WTC11 (cell line): Measurements from ENCODE around the gene ELFN1. TPM values are rescaled to one million over a fixed set of nuclear protein-coding genes. Genes with fewer than 3 reads are reported as not detected.

ENCODE experiments used
- ATAC-seq: fragments of 200-7000 bp; cut with Tn5 transposase; 2 replicates; pipeline ENCODE4 v1.10.0; 2021; ENCODE audit warnings: mild to moderate bottlenecking, moderate library complexity
- CTCF ChIA-PET: fragments of 300-600 bp; sonication (Branson Sonifier 250); formaldehyde crosslinking; loops from one replicate; lab custom pipeline; 2021; ENCODE audit warnings: antibody characterized with exemption; lab: Charles Lee
- POLR2A ChIA-PET: fragments of 350-600 bp; sonication (Branson Sonifier 250); formaldehyde crosslinking; loops from one replicate; lab custom pipeline; 2021; ENCODE audit warnings: antibody characterized with exemption; lab: Charles Lee
- DNase-seq: peaks from one replicate; pipeline ENCODE4 v3.0.0; 2021; ENCODE audit warnings: low spot score
- H3K27ac Mint-ChIP-seq: 2 replicates; pipeline ENCODE4 v1.8.0; 2021; ENCODE audit warnings: mixed read lengths
- H3K27me3 Mint-ChIP-seq: 2 replicates; pipeline ENCODE4 v1.8.0; 2021; ENCODE audit warnings: low read depth, mild to moderate bottlenecking, moderate library complexity, mixed read lengths
- H3K36me3 Mint-ChIP-seq: 2 replicates; pipeline ENCODE4 v1.8.0; 2021; ENCODE audit warnings: mixed read lengths
- H3K4me1 Mint-ChIP-seq: 2 replicates; pipeline ENCODE4 v1.8.0; 2022; ENCODE audit warnings: mixed read lengths
- H3K4me3 Mint-ChIP-seq: 2 replicates; pipeline ENCODE4 v1.8.0; 2021; ENCODE audit warnings: mild to moderate bottlenecking, moderate library complexity, mixed read lengths
- H3K9me3 Mint-ChIP-seq: 2 replicates; pipeline ENCODE4 v1.8.0; 2021; ENCODE audit warnings: mixed read lengths
- CBFB ChIP-seq: sonication (generic); formaldehyde crosslinking; IDR thresholded peaks from 2 replicates; pipeline ENCODE4 v1.8.1; 2022; ENCODE audit warnings: mild to moderate bottlenecking, low read depth, missing genetic modification reagents
- EMX1 ChIP-seq: fragments of 250-450 bp; sonication (Bioruptor Pico); IDR thresholded peaks from 2 replicates; pipeline ENCODE4 v1.8.0; 2021; ENCODE audit warnings: mild to moderate bottlenecking
- ETV6 ChIP-seq: sonication (generic); formaldehyde crosslinking; IDR thresholded peaks from 2 replicates; pipeline ENCODE4 v1.8.1; 2022; ENCODE audit warnings: mild to moderate bottlenecking, missing genetic modification reagents
- GRHL2 ChIP-seq: fragments of 250-450 bp; sonication (Bioruptor Pico); IDR thresholded peaks from 2 replicates; pipeline ENCODE4 v1.8.0; 2022; ENCODE audit warnings: mild to moderate bottlenecking, moderate library complexity; ENCODE audit not compliant: insufficient replicate concordance, severe bottlenecking
- RORB ChIP-seq: fragments of 250-450 bp; sonication (Bioruptor Pico); IDR thresholded peaks from 2 replicates; pipeline ENCODE4 v1.9.0; 2021; ENCODE audit warnings: mild to moderate bottlenecking
- SMAD3 ChIP-seq: sonication (generic); formaldehyde crosslinking; IDR thresholded peaks from 2 replicates; pipeline ENCODE4 v1.8.0; 2022; ENCODE audit warnings: missing genetic modification reagents, mild to moderate bottlenecking, borderline replicate concordance
- TEAD1 ChIP-seq: sonication (generic); formaldehyde crosslinking; IDR thresholded peaks from 2 replicates; pipeline ENCODE4 v1.8.0; 2022; ENCODE audit warnings: mild to moderate bottlenecking, missing genetic modification reagents
- ZBTB21 ChIP-seq: sonication (generic); formaldehyde crosslinking; IDR thresholded peaks from 2 replicates; pipeline ENCODE4 v1.8.1; 2023; ENCODE audit warnings: mild to moderate bottlenecking, missing genetic modification reagents, borderline replicate concordance
- ZNF121 ChIP-seq: sonication (generic); formaldehyde crosslinking; IDR thresholded peaks from 2 replicates; pipeline ENCODE4 v1.8.0; 2023; ENCODE audit warnings: missing genetic modification reagents
- ZNF263 ChIP-seq: sonication (generic); formaldehyde crosslinking; IDR thresholded peaks from 2 replicates; pipeline ENCODE4 v1.8.1; 2022; ENCODE audit warnings: low read depth, mild to moderate bottlenecking, moderate library complexity, missing genetic modification reagents
- ZNF396 ChIP-seq: fragments of 250-450 bp; sonication (Bioruptor Pico); IDR thresholded peaks from 2 replicates; pipeline ENCODE4 v1.8.0; 2021; ENCODE audit warnings: mild to moderate bottlenecking, moderate library complexity, borderline replicate concordance
- ZNF416 ChIP-seq: fragments of 250-450 bp; sonication (Bioruptor Pico); IDR thresholded peaks from 2 replicates; pipeline ENCODE4 v1.9.0; 2021; ENCODE audit warnings: mild to moderate bottlenecking, inconsistent platforms
- total RNA-seq: library from RNA; stranded (reverse); gene quantifications from 3 replicates; pipeline ENCODE4 v1.2.3, GENCODE V29; 2021
- TF ChIP-seq, protein P1 (sequence below): fragments of 200-600 bp; IDR thresholded peaks from 2 replicates; pipeline ENCODE4 v1.8.0; 2022; ENCODE audit warnings: antibody characterized with exemption
- TF ChIP-seq, protein P2 (sequence below): fragments of 250-450 bp; sonication (Bioruptor Pico); IDR thresholded peaks from 2 replicates; pipeline ENCODE4 v1.9.0; 2021; ENCODE audit warnings: mild to moderate bottlenecking
- TF ChIP-seq, protein P3 (sequence below): sonication (generic); formaldehyde crosslinking; IDR thresholded peaks from 2 replicates; pipeline ENCODE4 v1.8.0; 2022; ENCODE audit warnings: mild to moderate bottlenecking, missing genetic modification reagents
- TF ChIP-seq, protein P4 (sequence below): fragments of 250-450 bp; sonication (Bioruptor Pico); conservative IDR thresholded peaks from 2 replicates; pipeline ENCODE4 v1.9.0; 2021; ENCODE audit warnings: mild to moderate bottlenecking
- TF ChIP-seq, protein P5 (sequence below): sonication (generic); formaldehyde crosslinking; conservative IDR thresholded peaks from 2 replicates; pipeline ENCODE4 v1.8.1; 2023; ENCODE audit warnings: mild to moderate bottlenecking, low read depth, missing genetic modification reagents, moderate library complexity
- TF ChIP-seq, protein P6 (sequence below): sonication (generic); formaldehyde crosslinking; IDR thresholded peaks from 2 replicates; pipeline ENCODE4 v1.8.0; 2023; ENCODE audit warnings: missing genetic modification reagents
- TF ChIP-seq, protein P7 (sequence below): sonication (generic); formaldehyde crosslinking; IDR thresholded peaks from 2 replicates; pipeline ENCODE4 v1.8.1; 2023; ENCODE audit warnings: mild to moderate bottlenecking, missing genetic modification reagents, moderate library complexity
- TF ChIP-seq, protein P8 (sequence below): fragments of 250-450 bp; sonication (Bioruptor Pico); IDR thresholded peaks from 2 replicates; pipeline ENCODE4 v2.1.2; 2022; ENCODE audit warnings: mild to moderate bottlenecking, moderate library complexity

Gene ELFN1
- total RNA-seq, 1 experiment from 2014 or later, result 4.6 TPM

DNA sequence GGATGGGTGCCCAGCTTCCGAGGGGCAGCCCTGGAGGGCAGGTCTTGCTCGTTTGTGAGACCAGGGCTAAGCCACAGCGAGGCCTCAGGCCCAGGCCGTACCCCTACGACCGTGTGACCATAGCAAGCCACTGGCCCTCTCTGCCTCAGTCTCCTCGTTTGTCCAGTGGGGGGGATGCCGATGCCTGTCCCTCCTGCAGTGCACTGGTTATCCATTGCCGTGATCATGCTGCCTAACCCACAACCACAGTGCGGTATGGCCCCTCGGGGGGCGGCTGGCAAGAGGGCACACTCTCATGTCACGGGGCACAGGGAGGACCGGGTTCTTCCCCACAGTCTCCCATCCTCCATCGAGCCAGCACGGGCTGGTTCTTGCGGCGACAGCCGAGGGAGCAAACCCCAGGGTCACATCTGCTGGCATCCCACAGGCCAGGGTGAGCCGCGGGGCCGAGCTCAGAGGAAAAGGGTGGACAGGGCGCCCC, 80.5 kb downstream of the ELFN1 start (continued):
- TF ChIP-seq, protein P1, sequence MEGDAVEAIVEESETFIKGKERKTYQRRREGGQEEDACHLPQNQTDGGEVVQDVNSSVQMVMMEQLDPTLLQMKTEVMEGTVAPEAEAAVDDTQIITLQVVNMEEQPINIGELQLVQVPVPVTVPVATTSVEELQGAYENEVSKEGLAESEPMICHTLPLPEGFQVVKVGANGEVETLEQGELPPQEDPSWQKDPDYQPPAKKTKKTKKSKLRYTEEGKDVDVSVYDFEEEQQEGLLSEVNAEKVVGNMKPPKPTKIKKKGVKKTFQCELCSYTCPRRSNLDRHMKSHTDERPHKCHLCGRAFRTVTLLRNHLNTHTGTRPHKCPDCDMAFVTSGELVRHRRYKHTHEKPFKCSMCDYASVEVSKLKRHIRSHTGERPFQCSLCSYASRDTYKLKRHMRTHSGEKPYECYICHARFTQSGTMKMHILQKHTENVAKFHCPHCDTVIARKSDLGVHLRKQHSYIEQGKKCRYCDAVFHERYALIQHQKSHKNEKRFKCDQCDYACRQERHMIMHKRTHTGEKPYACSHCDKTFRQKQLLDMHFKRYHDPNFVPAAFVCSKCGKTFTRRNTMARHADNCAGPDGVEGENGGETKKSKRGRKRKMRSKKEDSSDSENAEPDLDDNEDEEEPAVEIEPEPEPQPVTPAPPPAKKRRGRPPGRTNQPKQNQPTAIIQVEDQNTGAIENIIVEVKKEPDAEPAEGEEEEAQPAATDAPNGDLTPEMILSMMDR, result no peak
- TF ChIP-seq, protein P2, sequence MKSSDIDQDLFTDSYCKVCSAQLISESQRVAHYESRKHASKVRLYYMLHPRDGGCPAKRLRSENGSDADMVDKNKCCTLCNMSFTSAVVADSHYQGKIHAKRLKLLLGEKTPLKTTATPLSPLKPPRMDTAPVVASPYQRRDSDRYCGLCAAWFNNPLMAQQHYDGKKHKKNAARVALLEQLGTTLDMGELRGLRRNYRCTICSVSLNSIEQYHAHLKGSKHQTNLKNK (CRISPR knock-in tag), result no peak
- TF ChIP-seq, protein P3, sequence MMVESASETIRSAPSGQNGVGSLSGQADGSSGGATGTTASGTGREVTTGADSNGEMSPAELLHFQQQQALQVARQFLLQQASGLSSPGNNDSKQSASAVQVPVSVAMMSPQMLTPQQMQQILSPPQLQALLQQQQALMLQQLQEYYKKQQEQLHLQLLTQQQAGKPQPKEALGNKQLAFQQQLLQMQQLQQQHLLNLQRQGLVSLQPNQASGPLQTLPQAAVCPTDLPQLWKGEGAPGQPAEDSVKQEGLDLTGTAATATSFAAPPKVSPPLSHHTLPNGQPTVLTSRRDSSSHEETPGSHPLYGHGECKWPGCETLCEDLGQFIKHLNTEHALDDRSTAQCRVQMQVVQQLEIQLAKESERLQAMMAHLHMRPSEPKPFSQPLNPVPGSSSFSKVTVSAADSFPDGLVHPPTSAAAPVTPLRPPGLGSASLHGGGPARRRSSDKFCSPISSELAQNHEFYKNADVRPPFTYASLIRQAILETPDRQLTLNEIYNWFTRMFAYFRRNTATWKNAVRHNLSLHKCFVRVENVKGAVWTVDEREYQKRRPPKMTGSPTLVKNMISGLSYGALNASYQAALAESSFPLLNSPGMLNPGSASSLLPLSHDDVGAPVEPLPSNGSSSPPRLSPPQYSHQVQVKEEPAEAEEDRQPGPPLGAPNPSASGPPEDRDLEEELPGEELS, result no peak
- TF ChIP-seq RORB (CRISPR knock-in tag), result no peak
- TF ChIP-seq EMX1 (CRISPR knock-in tag), result no peak
- TF ChIP-seq ZNF263 (CRISPR knock-in tag), result no peak

DNA sequence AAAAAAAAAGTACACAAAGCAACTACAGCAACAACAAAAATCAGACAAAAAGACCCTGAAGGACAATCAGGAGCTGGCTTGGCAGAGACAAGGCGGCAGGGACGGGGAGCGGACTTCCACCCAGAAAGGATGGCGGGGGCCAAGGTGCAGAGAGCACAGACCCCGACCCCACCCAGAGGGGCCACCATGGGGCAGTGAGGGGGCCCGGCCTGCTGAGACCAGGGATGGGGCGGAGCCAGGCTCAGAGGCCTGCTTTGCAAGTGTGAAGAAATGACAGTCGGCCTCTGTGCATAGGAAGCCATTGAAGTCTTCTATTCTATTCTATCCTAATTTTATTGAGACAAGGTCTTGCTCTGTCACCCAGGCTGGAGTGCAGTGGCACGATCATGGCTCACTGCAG, 82.0 kb downstream of the ELFN1 start:
- Mint-ChIP-seq H3K36me3 (no peaks in the 10 kb centered on the region), H3K4me3 (no peak overlapping the region), H3K9me3 (no peaks in the 10 kb centered on the region), H3K4me1 (peaks cover 21% of the 10 kb centered on the region), H3K27ac (no peak overlapping the region), H3K27me3 (peaks cover 16% of the 10 kb centered on the region)
- ChIA-PET CTCF (no interaction called here), POLR2A (no interaction called here)
- DNase-seq (no peak), ATAC-seq (no peak)
- no peak for TF ChIP-seq ETV6 (CRISPR knock-in tag)
- no peak for TF ChIP-seq TEAD1
- TF ChIP-seq ZBTB21 (CRISPR knock-in tag), result no peak
- no peak for TF ChIP-seq CBFB (CRISPR knock-in tag)
- no peak for TF ChIP-seq SMAD3 (CRISPR knock-in tag)
- TF ChIP-seq ZNF396, result no peak
- TF ChIP-seq, protein P4, sequence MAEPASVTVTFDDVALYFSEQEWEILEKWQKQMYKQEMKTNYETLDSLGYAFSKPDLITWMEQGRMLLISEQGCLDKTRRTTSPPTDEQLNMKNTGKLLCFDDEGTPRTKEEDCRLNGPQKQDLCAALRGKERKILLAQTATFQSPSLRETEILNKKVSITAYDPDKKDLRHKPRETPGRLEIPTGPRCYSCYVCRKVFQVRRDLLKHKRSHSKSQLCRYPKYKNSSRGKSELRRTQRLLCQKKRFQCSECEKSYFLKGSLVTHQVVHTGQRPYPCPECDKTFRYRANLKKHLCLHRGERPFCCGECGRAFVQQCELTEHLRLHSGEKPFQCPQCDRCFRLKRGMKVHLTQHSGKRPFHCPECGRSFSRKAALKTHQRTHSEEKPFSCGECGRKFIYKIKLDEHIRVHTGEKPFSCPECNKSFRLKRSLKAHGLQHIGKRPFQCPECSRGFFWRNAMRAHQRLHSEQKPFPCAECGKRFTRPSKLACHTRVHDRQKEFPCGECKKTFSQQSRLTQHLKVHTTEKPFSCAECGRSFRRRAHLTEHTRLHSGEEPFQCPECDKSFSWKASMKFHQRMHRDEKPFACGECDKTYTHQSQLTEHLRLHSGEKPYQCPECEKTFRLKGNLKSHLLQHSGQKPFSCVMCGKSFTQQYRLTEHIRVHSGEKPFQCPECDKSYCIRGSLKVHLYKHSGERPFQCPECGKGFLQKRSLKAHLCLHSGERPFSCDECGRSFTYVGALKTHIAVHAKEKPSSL (CRISPR knock-in tag), result no peak
- TF ChIP-seq, protein P5, sequence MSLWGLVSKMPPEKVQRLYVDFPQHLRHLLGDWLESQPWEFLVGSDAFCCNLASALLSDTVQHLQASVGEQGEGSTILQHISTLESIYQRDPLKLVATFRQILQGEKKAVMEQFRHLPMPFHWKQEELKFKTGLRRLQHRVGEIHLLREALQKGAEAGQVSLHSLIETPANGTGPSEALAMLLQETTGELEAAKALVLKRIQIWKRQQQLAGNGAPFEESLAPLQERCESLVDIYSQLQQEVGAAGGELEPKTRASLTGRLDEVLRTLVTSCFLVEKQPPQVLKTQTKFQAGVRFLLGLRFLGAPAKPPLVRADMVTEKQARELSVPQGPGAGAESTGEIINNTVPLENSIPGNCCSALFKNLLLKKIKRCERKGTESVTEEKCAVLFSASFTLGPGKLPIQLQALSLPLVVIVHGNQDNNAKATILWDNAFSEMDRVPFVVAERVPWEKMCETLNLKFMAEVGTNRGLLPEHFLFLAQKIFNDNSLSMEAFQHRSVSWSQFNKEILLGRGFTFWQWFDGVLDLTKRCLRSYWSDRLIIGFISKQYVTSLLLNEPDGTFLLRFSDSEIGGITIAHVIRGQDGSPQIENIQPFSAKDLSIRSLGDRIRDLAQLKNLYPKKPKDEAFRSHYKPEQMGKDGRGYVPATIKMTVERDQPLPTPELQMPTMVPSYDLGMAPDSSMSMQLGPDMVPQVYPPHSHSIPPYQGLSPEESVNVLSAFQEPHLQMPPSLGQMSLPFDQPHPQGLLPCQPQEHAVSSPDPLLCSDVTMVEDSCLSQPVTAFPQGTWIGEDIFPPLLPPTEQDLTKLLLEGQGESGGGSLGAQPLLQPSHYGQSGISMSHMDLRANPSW (CRISPR knock-in tag), result no peak
- TF ChIP-seq, protein P6, sequence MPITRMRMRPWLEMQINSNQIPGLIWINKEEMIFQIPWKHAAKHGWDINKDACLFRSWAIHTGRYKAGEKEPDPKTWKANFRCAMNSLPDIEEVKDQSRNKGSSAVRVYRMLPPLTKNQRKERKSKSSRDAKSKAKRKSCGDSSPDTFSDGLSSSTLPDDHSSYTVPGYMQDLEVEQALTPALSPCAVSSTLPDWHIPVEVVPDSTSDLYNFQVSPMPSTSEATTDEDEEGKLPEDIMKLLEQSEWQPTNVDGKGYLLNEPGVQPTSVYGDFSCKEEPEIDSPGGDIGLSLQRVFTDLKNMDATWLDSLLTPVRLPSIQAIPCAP (CRISPR knock-in tag), result no peak
- TF ChIP-seq, protein P7, sequence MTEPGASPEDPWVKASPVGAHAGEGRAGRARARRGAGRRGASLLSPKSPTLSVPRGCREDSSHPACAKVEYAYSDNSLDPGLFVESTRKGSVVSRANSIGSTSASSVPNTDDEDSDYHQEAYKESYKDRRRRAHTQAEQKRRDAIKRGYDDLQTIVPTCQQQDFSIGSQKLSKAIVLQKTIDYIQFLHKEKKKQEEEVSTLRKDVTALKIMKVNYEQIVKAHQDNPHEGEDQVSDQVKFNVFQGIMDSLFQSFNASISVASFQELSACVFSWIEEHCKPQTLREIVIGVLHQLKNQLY (CRISPR knock-in tag), result no peak
- TF ChIP-seq, protein P8, sequence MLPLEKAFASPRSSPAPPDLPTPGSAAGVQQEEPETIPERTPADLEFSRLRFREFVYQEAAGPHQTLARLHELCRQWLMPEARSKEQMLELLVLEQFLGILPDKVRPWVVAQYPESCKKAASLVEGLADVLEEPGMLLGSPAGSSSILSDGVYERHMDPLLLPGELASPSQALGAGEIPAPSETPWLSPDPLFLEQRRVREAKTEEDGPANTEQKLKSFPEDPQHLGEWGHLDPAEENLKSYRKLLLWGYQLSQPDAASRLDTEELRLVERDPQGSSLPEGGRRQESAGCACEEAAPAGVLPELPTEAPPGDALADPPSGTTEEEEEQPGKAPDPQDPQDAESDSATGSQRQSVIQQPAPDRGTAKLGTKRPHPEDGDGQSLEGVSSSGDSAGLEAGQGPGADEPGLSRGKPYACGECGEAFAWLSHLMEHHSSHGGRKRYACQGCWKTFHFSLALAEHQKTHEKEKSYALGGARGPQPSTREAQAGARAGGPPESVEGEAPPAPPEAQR (CRISPR knock-in tag), result no peak
- no peak for TF ChIP-seq GRHL2 (CRISPR knock-in tag)
- no peak for TF ChIP-seq ZNF121
- no peak for TF ChIP-seq ZNF416 (CRISPR knock-in tag)
